Measurements from ENCODE around the gene ZBTB7C.

Gene ZBTB7C

GRCh38 chr18:48358868-48359267 is 50.3 kb downstream of the ZBTB7C start:
- Histone ChIP-seq H3K36me3 (no peaks in the 10 kb centered on the region), H3K27me3 (no peaks in the 10 kb centered on the region), H3K4me1 (no peaks in the 10 kb centered on the region), H3K4me3 (ENCODE audit: low read depth, low read length) (no peak overlapping the region), H3K9me3 (no peaks in the 10 kb centered on the region)
- DNase-seq, result no peak
- no peak for TF ChIP-seq CTCF (IDR thresholded peaks at IDR 0.05; ENCODE audit: low read depth, low read length)

- TF ChIP-seq CTCF (IDR thresholded peaks at IDR 0.05; ENCODE audit: low read depth, low read length), result no peak
- Histone ChIP-seq H3K9me3 (no peaks in the 10 kb centered on the region), H3K4me3 (ENCODE audit: low read depth, low read length) (no peak overlapping the region), H3K36me3 (no peaks in the 10 kb centered on the region), H3K27me3 (no peaks in the 10 kb centered on the region), H3K4me1 (no peaks in the 10 kb centered on the region)
- no peak for DNase-seq
Measured at GRCh38 chr18:48356909-48357631, 52.1 kb downstream of the ZBTB7C start.

DNA sequence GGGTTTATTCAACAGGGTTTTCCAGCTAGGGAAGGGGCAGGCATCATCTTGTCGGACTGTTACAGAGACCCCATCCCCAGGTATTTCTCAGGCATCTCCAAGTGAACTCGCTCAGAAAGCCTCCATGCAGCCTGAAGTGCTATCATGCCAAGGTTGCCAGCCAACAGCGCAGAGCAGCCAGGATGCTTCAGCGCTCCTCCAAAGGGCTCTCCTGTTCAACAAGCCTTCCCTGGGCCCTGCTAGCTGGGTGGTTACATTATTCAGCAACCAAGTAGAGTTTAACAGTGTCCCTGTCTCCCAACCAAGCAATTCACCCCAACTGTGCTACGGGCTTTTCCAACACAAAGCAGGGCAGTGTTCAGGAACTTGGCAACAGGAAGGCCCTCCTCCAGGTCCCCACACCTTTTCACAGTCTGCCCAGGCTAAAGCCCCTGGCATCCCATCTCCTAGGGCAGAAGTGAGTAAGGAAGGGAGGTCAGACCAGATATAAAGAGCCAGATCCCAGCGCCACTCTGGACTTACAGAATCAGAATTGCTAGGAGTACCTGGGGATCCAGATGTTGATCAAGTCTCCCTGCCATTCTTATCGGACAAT is 52.9 kb downstream of the ZBTB7C start:
- no peak for DNase-seq
- no peaks in the 10 kb centered on the region for H3K27me3 ChIP-seq
- no peak for TF ChIP-seq CTCF (IDR thresholded peaks at IDR 0.05; ENCODE audit: low read depth, low read length)

GRCh38 chr18:48355276-48356115 is 53.7 kb downstream of the ZBTB7C start:
- no peaks in the 10 kb centered on the region for H3K36me3 ChIP-seq
- H3K4me1 ChIP-seq, result peaks cover 4% of the 10 kb centered on the region; the same call in 1 of the 2 replicates
- no peak overlapping the region for H3K4me3 ChIP-seq (ENCODE audit: low read depth, low read length)
- no peaks in the 10 kb centered on the region for H3K27me3 ChIP-seq
- no peak for TF ChIP-seq CTCF (IDR thresholded peaks at IDR 0.05; ENCODE audit: low read depth, low read length)
- no peaks in the 10 kb centered on the region for H3K9me3 ChIP-seq
- DNase-seq, result no peak

More for the DNA sequence above, 52.9 kb downstream of the ZBTB7C start:
- Histone ChIP-seq H3K9me3 (no peaks in the 10 kb centered on the region), H3K4me3 (ENCODE audit: low read depth, low read length) (no peak overlapping the region), H3K36me3 (no peaks in the 10 kb centered on the region), H3K4me1 (peaks cover under 1% of the 10 kb centered on the region; the same call in 1 of the 2 replicates)

GRCh38 chr18:48354746-48355260 is 54.4 kb downstream of the ZBTB7C start:
- H3K9me3 ChIP-seq, result no peaks in the 10 kb centered on the region
- no peak for DNase-seq
- no peak overlapping the region for H3K4me3 ChIP-seq (ENCODE audit: low read depth, low read length)
- H3K4me1 ChIP-seq, result peaks cover 4% of the 10 kb centered on the region; the same call in 1 of the 2 replicates
- no peaks in the 10 kb centered on the region for H3K36me3 ChIP-seq
- H3K27me3 ChIP-seq, result no peaks in the 10 kb centered on the region
- TF ChIP-seq CTCF (IDR thresholded peaks at IDR 0.05; ENCODE audit: low read depth, low read length), result no peak
